KOPT-K1 (cell line): ENCODE measurements around the gene MXRA7.
"Not testable (repeated sequence)": the region's sequence is repeated elsewhere in the genome, so short reads cannot be mapped to it uniquely, and the experiment has no call there.

Source experiments
- H3K27ac ChIP-seq: fragments of 200-600 bp; sonication (generic); 2 replicates; pipeline ENCODE4 v1.5.1; 2016; ENCODE audit warnings: antibody characterized with exemption, mild to moderate bottlenecking, low read depth, low read length; ENCODE audit not compliant: poor library complexity, severe bottlenecking
- H3K36me3 ChIP-seq: fragments of 200-600 bp; sonication (generic); 2 replicates; pipeline ENCODE4 v1.5.1; 2017; ENCODE audit warnings: antibody characterized with exemption, mild to moderate bottlenecking, low read length, moderate library complexity; ENCODE audit not compliant: insufficient read depth
- H3K9me3 ChIP-seq: fragments of 200-600 bp; sonication (generic); 2 replicates; pipeline ENCODE4 v1.5.1; 2017; ENCODE audit warnings: antibody characterized with exemption, low read length, mild to moderate bottlenecking; ENCODE audit not compliant: insufficient read depth, poor library complexity, severe bottlenecking

Gene MXRA7

GRCh38 chr17:76714336-76714735 lies 3.6 kb upstream of the MXRA7 start:
- Histone ChIP-seq H3K9me3 (no peaks in the 10 kb centered on the region), H3K36me3 (peaks cover 66% of the 10 kb centered on the region), H3K27ac (no peak overlapping the region)

GRCh38 chr17:76713765-76714164 lies 3.0 kb upstream of the MXRA7 start:
- Histone ChIP-seq H3K36me3 (peaks cover 60% of the 10 kb centered on the region), H3K27ac (no peak overlapping the region), H3K9me3 (no peaks in the 10 kb centered on the region)

DNA sequence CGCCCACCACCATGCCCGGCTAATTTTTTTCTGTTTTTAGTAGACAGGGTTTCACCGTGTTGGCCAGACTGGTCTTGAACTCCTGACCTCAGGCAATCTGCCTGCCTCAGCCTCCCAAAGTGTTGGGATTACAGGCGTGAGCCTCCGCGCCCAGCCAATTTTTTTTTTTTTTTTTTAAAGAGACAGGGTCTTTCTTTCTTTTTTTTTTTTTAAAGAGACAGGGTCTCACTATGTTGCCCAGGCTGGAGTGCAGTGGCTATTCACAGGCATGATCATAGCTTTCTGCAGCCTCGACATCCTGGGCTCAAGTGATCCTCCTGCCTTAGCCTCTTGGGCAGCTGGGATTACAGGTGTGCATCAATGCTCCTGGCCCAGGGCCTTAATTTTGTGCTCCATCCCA lies 1.6 kb upstream of the MXRA7 start:
- H3K9me3 ChIP-seq, H3K27ac ChIP-seq: not testable (repeated sequence)
- H3K36me3 ChIP-seq, result peaks cover 46% of the 10 kb centered on the region

DNA sequence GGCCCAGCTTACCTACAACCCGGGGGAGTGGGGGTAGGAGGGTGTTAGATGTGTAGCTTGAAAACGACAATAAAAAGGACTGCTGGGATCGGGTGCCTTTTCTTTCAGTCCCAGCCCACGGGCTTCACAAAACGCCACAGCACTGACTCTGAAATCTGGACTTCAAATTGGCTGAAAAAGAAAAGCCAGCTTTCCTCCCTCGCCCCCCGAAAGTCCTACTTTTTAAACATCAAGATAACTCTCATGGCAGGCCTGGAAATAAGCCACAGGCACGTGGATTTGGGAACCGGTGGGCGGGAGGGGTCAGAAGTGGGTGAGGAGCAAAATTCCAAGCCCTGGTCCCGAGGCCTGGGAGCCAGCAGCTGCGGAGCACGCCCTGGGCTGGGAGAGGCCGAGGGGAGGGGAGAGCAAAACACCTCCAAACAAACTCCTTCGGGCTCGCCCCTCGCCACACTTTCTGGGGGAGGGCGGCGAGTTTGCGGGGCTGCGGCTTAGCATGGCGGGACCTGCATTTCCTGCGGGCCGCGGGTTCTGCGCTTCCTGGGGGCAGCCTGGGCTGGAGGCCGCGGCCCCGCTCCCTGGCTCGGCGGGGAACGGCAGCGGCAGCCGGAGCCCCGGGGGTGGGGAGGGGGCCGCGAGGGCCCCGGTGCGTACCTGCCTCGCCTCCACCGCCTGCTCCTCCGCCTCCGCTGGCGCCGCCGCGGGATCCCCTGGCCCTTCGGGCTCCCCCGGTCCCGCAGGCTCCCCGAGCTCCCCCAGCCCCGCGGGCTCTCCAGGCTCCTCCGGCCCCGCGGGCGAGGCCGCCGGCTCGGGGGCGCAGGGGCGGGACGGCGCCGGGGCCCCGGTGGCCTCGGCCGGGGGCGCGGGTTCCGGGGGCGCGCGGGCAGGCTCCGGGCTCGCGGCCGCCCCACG lies 558 bp downstream of the MXRA7 start:
- H3K36me3 ChIP-seq, result peaks cover 25% of the 10 kb centered on the region
- not testable (repeated sequence) for H3K9me3 ChIP-seq, H3K27ac ChIP-seq

DNA sequence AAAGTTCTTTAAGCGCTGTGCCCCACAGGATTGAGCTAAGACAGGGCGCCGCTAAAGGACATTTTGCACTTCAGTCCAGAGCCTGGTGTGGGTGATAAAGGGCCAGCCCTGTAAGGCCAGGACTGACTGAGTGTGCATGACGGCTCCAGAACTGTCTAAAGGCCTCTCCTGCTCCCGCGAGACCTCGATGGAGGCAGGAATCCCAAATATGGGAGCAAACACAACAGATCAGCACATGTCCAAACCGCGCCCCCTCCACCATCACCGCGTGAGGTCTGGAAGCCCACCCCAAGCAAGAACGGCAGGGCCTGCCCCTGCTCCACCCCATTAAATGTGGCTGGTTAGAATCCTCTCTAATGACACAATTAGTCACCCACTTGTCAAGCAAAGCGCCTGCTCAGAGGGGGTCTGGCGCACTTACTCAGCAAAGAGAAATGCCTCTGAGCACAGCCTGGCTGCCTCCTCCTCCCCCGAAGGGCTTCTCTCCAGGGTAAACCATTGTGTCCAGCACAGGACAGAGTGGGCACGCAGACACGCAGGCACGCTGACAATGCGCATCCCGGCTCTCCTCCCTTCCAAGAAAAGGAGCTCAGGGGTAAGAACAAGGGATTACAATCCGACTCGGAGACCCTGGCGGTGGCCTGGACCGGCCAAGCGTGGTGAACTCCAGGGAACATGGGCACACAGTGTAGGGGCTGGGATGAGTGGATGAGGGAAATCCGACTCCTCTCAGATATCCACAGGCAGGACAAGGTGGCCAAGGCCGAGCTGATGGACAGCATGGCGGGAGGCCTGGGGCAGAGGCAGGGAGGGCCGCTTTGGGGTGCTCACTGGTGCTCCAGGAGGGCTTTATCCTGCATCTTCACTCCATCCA lies 1.5 kb downstream of the MXRA7 start:
- Histone ChIP-seq H3K36me3 (peaks cover 19% of the 10 kb centered on the region), H3K9me3 (no peaks in the 10 kb centered on the region), H3K27ac (no peak overlapping the region)

- H3K9me3 ChIP-seq, result no peaks in the 10 kb centered on the region
- H3K27ac ChIP-seq, result no peak overlapping the region
- peaks cover 8% of the 10 kb centered on the region for H3K36me3 ChIP-seq
Observed at GRCh38 chr17:76707985-76708807, 2.6 kb downstream of the MXRA7 start.

GRCh38 chr17:76706817-76707216 lies 3.9 kb downstream of the MXRA7 start:
- Histone ChIP-seq H3K9me3 (no peaks in the 10 kb centered on the region), H3K27ac (no peak overlapping the region), H3K36me3 (no peaks in the 10 kb centered on the region)

GRCh38 chr17:76704805-76705204 lies 6.0 kb downstream of the MXRA7 start:
- H3K9me3 ChIP-seq, result no peaks in the 10 kb centered on the region
- no peak overlapping the region for H3K27ac ChIP-seq
- no peaks in the 10 kb centered on the region for H3K36me3 ChIP-seq

DNA sequence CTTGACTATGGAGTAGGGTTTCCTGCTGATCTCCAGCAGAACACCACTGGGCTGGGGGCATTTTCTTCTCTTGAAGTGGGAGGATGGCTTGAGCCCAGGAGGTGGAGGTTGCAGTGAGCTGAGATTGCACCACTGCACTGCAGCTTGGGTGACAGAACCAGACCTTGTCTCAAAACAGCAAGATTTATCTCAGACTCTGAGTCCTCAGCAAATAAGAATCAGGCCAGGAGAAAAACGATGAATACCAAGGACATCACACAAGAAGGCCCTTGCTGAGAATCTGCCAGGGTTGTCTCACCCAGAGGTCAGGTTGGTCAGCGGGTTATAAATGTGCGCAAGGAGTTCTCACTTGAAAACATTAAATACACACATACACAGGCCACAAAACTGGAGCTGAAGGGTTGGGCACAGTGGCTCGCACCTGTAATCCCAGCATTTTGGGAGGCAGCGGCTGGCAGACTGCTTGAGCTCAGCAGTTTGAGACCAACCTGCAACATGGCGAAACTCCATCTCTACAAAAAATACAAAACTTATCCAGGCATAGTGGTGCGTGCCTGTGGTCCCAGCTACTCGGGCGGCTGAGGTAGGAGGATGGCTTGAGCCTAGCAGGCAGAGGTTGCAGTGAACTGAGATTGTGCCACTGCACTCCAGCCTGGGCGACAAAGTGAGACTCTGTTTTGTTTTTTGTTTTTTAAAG lies 7.7 kb downstream of the MXRA7 start:
- Histone ChIP-seq H3K36me3 (no peaks in the 10 kb centered on the region), H3K9me3 (no peaks in the 10 kb centered on the region), H3K27ac (no peak overlapping the region)

GRCh38 chr17:76702076-76702475 lies 8.7 kb downstream of the MXRA7 start:
- Histone ChIP-seq H3K36me3 (no peaks in the 10 kb centered on the region), H3K27ac (no peak overlapping the region), H3K9me3 (no peaks in the 10 kb centered on the region)

DNA sequence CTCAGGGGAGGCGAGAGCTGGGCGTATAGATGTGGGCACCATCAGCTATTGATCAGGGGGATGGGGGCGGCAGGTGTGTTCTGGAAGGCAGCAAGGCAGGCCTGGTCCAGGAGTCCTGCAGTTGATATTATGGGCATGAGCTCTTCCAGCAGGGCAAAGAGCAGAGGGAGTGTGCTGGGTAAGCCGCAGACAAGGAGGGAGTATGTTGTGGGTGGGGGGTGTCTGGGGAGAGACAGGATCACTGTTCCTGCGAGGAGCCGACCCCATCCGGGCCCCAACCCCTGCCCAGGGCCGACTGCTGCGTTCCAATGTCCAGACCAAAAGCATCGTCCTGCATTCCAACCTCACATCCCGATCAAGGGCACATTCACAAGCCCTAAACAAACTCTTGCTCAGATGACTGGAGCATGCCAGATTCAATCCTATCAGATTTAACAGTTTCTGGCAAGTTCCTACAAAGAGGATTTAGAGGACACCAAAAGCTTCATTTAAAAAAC lies 9.2 kb downstream of the MXRA7 start:
- Histone ChIP-seq H3K9me3 (no peaks in the 10 kb centered on the region), H3K27ac (no peak overlapping the region), H3K36me3 (no peaks in the 10 kb centered on the region)

- H3K27ac ChIP-seq, result no peak overlapping the region
- H3K9me3 ChIP-seq, result no peaks in the 10 kb centered on the region
- no peaks in the 10 kb centered on the region for H3K36me3 ChIP-seq
Observed at GRCh38 chr17:76700617-76701470, 9.9 kb downstream of the MXRA7 start.

- no peak overlapping the region for H3K27ac ChIP-seq
- H3K9me3 ChIP-seq, result no peaks in the 10 kb centered on the region
- H3K36me3 ChIP-seq, result no peaks in the 10 kb centered on the region
Observed at GRCh38 chr17:76700270-76700616, 10.5 kb downstream of the MXRA7 start.
